H54 (cell line): ENCODE measurements around the gene RCAN3.
"Not testable (repeated sequence)": the region's sequence is repeated elsewhere in the genome, so short reads cannot be mapped to it uniquely, and the experiment has no call there.

ENCODE experiments used
- DNase-seq: peaks from one replicate; pipeline ENCODE4 v3.0.0; 2011; ENCODE audit warnings: low spot score, mixed read lengths; ENCODE audit not compliant: insufficient read length
- FAIRE-seq: peaks from 3 replicates; lab custom pipeline; 2011; peaks lifted over from hg19 to GRCh38; lab: Jason Lieb, UNC
- POLR2A ChIP-seq: IDR thresholded peaks from 2 replicates; pipeline ENCODE4 v1.6.1; 2011; ENCODE audit warnings: low read depth, mild to moderate bottlenecking, low read length

The RCAN3 gene

GRCh38 chr1:24474193-24474592 lies 28.4 kb upstream of the RCAN3 start:
- no peak for TF ChIP-seq POLR2A
- no peak for FAIRE-seq
- no peak for DNase-seq

GRCh38 chr1:24475700-24476099 lies 26.9 kb upstream of the RCAN3 start:
- DNase-seq (no peak), FAIRE-seq (no peak)
- TF ChIP-seq POLR2A: no peak

- DNase-seq: no peak
- FAIRE-seq: no peak
- TF ChIP-seq POLR2A: no peak
Observed at GRCh38 chr1:24476571-24476970, 26.1 kb upstream of the RCAN3 start.

- TF ChIP-seq POLR2A: no peak
- DNase-seq (no peak), FAIRE-seq (no peak)
Observed at GRCh38 chr1:24477309-24477708, 25.3 kb upstream of the RCAN3 start.

- TF ChIP-seq POLR2A: no peak
- FAIRE-seq (no peak), DNase-seq (no peak)
Observed at GRCh38 chr1:24481101-24481500, 21.5 kb upstream of the RCAN3 start.

GRCh38 chr1:24481843-24482610 lies 20.6 kb upstream of the RCAN3 start:
- TF ChIP-seq POLR2A: no peak
- FAIRE-seq (no peak), DNase-seq (no peak)

- DNase-seq: no peak
- TF ChIP-seq POLR2A: no peak
- FAIRE-seq: no peak
Observed at GRCh38 chr1:24483441-24483840, 19.2 kb upstream of the RCAN3 start.

- DNase-seq (no peak), FAIRE-seq (no peak)
- TF ChIP-seq POLR2A: no peak
Observed at GRCh38 chr1:24484199-24484598, 18.4 kb upstream of the RCAN3 start.

- TF ChIP-seq POLR2A: no peak
- no peak for DNase-seq
- FAIRE-seq: no peak
Observed at GRCh38 chr1:24486331-24487065, 16.1 kb upstream of the RCAN3 start.

- TF ChIP-seq POLR2A: no peak
- DNase-seq: no peak
- FAIRE-seq: no peak
Observed at GRCh38 chr1:24487455-24487854, 15.2 kb upstream of the RCAN3 start.

GRCh38 chr1:24488159-24488558 lies 14.5 kb upstream of the RCAN3 start:
- not testable (repeated sequence) for DNase-seq, FAIRE-seq

- FAIRE-seq (no peak), DNase-seq (no peak)
- TF ChIP-seq POLR2A: no peak
Observed at GRCh38 chr1:24489674-24490073, 13.0 kb upstream of the RCAN3 start.

- FAIRE-seq: no peak
- no peak for TF ChIP-seq POLR2A
- no peak for DNase-seq
Observed at GRCh38 chr1:24490101-24490781, 12.4 kb upstream of the RCAN3 start.
